ENCODE results near the gene SH3PXD2B. TPM values are rescaled to one million over a fixed set of nuclear protein-coding genes. Genes with fewer than 3 reads are reported as not detected.

SH3PXD2B gene
- total and polyA plus RNA-seq, 2 of the 13 experiments (the other 11 are each of a cell fraction or from before 2014, with no cell fraction given), result 3.4 to 4.6 TPM

DNA sequence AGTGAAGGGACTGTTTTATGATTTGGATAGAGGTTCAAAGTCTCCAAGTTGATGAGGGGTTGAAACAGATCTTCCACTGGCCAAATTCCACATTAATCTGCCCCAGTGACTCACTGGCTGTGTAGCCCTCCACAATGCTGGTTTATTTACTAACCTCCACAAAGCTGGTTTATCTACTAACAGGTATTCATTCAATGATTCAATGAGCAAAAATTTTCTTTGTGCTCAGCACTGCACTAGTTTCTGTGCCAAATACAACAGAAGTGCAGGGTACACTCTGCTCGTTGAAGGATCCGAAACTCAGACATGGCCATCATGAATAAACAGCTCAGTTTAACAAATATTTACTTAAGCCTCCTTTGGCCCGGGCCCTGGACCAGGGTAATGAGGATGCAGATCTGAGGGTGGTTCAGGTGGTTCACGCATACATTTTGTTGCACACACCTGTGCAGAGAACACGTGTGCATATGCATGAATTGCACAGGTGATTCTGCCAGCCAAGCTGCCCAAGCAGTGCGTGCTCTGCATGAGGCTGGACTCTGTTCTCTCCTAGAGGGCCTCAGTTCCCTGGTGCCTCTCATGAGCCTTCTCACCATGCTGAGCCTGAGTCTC is 71.0 kb downstream of the SH3PXD2B start (continued):
- TF ChIP-seq, protein P1, sequence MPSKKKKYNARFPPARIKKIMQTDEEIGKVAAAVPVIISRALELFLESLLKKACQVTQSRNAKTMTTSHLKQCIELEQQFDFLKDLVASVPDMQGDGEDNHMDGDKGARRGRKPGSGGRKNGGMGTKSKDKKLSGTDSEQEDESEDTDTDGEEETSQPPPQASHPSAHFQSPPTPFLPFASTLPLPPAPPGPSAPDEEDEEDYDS (CRISPR knock-in tag; IDR thresholded peaks at IDR 0.05), result peak; percentile 43; the same call in 1 of the 2 replicates
- TF ChIP-seq ZNF296 (CRISPR knock-in tag; conservative IDR thresholded peaks at IDR 0.05) (no peak), ZNF251 (CRISPR knock-in tag; IDR thresholded peaks at IDR 0.05) (no peak), KLF16 (CRISPR knock-in tag; IDR thresholded peaks at IDR 0.05) (peak in 1 of 2 experiments; percentile 67; a peak in 2 of 4 replicates), ZNF788 (CRISPR knock-in tag; IDR thresholded peaks at IDR 0.05; ENCODE audit: borderline replicate concordance) (no peak), KAT8 (CRISPR knock-in tag; IDR thresholded peaks at IDR 0.05) (peak; percentile 54; the same call in 1 of the 2 replicates), FOXA1 (IDR thresholded peaks at IDR 0.05) (peak; percentile 82), FOXA1 (CRISPR knock-in tag; IDR thresholded peaks at IDR 0.05) (peak; percentile 78), ZNF446 (CRISPR knock-in tag; IDR thresholded peaks at IDR 0.05) (no peak), MED1 (CRISPR knock-in tag; IDR thresholded peaks at IDR 0.05) (0 out of 2 replicates have a peak, but pooled peaks have one; percentile 47), YEATS2 (CRISPR knock-in tag; IDR thresholded peaks at IDR 0.05; ENCODE audit: borderline replicate concordance) (no peak), ZNF678 (CRISPR knock-in tag; IDR thresholded peaks at IDR 0.05) (no peak), ELF1 (CRISPR knock-in tag; IDR thresholded peaks at IDR 0.05) (no peak), POGZ (CRISPR knock-in tag; IDR thresholded peaks at IDR 0.05) (no peak), RFX3 (CRISPR knock-in tag; IDR thresholded peaks at IDR 0.05) (no peak), ZNF724P (CRISPR knock-in tag; IDR thresholded peaks at IDR 0.05; ENCODE audit: borderline replicate concordance) (no peak), ZEB1 (IDR thresholded peaks at IDR 0.05; ENCODE audit: insufficient replicate concordance, low read depth) (peak; percentile 96), MYC (CRISPR knock-in tag; IDR thresholded peaks at IDR 0.05; ENCODE audit: borderline replicate concordance) (peak; percentile 43; the same call in 1 of the 2 replicates), ZNF546 (CRISPR knock-in tag; conservative IDR thresholded peaks at IDR 0.05) (no peak), ZNF256 (CRISPR knock-in tag; conservative IDR thresholded peaks at IDR 0.05) (no peak), NFIB (CRISPR knock-in tag; IDR thresholded peaks at IDR 0.05; ENCODE audit: borderline replicate concordance) (no peak)
- TF ChIP-seq, protein P2, sequence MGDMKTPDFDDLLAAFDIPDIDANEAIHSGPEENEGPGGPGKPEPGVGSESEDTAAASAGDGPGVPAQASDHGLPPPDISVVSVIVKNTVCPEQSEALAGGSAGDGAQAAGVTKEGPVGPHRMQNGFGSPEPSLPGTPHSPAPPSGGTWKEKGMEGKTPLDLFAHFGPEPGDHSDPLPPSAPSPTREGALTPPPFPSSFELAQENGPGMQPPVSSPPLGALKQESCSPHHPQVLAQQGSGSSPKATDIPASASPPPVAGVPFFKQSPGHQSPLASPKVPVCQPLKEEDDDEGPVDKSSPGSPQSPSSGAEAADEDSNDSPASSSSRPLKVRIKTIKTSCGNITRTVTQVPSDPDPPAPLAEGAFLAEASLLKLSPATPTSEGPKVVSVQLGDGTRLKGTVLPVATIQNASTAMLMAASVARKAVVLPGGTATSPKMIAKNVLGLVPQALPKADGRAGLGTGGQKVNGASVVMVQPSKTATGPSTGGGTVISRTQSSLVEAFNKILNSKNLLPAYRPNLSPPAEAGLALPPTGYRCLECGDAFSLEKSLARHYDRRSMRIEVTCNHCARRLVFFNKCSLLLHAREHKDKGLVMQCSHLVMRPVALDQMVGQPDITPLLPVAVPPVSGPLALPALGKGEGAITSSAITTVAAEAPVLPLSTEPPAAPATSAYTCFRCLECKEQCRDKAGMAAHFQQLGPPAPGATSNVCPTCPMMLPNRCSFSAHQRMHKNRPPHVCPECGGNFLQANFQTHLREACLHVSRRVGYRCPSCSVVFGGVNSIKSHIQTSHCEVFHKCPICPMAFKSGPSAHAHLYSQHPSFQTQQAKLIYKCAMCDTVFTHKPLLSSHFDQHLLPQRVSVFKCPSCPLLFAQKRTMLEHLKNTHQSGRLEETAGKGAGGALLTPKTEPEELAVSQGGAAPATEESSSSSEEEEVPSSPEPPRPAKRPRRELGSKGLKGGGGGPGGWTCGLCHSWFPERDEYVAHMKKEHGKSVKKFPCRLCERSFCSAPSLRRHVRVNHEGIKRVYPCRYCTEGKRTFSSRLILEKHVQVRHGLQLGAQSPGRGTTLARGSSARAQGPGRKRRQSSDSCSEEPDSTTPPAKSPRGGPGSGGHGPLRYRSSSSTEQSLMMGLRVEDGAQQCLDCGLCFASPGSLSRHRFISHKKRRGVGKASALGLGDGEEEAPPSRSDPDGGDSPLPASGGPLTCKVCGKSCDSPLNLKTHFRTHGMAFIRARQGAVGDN (CRISPR knock-in tag; IDR thresholded peaks at IDR 0.05), result peak; percentile 44; the same call in 1 of the 2 replicates
- TF ChIP-seq, protein P3, sequence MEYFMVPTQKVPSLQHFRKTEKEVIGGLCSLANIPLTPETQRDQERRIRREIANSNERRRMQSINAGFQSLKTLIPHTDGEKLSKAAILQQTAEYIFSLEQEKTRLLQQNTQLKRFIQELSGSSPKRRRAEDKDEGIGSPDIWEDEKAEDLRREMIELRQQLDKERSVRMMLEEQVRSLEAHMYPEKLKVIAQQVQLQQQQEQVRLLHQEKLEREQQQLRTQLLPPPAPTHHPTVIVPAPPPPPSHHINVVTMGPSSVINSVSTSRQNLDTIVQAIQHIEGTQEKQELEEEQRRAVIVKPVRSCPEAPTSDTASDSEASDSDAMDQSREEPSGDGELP (IDR thresholded peaks at IDR 0.05; ENCODE audit: borderline replicate concordance, low read depth), result 0 out of 2 replicates have a peak, but pooled peaks have one; percentile 20
- TF ChIP-seq, protein P4, sequence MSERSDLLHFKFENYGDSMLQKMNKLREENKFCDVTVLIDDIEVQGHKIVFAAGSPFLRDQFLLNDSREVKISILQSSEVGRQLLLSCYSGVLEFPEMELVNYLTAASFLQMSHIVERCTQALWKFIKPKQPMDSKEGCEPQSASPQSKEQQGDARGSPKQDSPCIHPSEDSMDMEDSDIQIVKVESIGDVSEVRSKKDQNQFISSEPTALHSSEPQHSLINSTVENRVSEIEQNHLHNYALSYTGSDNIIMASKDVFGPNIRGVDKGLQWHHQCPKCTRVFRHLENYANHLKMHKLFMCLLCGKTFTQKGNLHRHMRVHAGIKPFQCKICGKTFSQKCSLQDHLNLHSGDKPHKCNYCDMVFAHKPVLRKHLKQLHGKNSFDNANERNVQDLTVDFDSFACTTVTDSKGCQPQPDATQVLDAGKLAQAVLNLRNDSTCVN (CRISPR knock-in tag; IDR thresholded peaks at IDR 0.05; ENCODE audit: borderline replicate concordance), result no peak; the same call in 1 of the 2 replicates
